ENCODE measurements around the gene TIGD6.

The TIGD6 gene

DNA sequence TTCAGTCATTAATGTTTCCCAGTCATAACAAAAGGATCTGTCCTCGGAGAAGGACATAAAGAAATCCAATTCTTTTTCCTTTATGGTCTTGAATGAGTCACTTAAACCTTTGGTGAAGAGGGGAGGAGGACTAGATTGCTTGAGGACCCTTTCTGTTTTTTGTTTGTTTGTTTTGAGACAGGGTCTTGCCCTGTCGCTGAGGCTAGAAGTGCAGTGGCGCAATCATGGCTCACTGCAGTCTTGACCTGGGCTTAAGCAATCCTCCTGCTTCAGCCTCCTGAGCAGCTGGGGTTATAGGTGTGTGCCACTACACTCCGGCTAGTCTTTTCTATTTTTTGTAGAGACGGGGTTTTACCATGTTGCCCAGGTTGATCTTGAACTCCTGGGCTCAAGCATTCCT is 12.3 kb downstream of the TIGD6 start:
- in situ Hi-C loops (cut with MboI; ENCODE audit: low sequenced_read_pairs) = no loop called here

DNA sequence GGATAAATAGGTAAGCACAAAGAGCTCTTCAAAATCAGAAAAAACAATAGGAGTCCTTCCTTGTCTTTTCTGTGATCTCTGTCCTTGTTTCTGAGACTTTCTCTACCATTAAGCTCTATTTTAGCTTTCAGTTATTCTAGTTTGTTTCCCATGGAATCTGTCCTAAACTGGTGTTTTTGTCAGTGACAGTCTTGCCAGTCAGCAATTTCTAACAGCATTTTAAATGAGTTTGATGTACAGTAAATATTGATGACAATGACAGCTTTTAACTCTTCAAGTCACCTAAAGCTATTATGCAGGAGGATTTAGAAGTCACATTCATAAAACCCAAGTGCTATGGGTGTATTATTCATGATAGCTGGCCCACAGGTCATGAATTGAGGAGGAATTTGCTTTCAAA is 17.9 kb downstream of the TIGD6 start:
- in situ Hi-C loops (cut with MboI; ENCODE audit: low sequenced_read_pairs) = no loop called here

DNA sequence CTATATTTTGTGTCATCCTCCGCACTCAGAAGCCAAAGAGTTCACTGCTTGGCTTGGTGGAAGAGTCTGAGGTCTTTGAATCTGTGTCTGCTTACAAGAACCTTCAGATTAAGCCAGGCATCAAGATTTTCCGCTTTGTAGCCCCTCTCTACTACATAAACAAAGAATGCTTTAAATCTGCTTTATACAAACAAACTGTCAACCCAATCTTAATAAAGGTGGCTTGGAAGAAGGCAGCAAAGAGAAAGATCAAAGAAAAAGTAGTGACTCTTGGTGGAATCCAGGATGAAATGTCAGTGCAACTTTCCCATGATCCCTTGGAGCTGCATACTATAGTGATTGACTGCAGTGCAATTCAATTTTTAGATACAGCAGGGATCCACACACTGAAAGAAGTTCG is 19.2 kb downstream of the TIGD6 start:
- in situ Hi-C loops (cut with MboI; ENCODE audit: low sequenced_read_pairs) = no loop called here

DNA sequence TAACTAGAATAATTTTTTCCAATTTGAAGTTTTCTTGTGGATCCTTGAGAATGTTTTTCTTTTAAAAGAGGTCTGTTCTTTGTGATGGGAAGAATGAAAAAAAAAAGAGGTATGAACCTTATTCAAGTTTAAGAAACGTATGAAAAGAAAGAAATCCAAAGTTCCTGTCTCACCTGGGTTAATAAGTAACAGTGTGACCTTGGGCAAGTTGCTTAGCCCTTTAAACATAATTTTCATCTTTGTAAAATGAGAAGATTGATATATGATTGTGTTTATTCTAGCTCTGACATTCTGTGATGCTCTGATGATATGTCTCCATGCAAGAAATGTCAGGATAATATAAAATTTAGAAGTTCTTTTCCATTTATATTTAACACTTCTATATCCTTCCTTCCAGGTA is 20.6 kb downstream of the TIGD6 start:
- in situ Hi-C loops (cut with MboI; ENCODE audit: low sequenced_read_pairs) = no loop called here

DNA sequence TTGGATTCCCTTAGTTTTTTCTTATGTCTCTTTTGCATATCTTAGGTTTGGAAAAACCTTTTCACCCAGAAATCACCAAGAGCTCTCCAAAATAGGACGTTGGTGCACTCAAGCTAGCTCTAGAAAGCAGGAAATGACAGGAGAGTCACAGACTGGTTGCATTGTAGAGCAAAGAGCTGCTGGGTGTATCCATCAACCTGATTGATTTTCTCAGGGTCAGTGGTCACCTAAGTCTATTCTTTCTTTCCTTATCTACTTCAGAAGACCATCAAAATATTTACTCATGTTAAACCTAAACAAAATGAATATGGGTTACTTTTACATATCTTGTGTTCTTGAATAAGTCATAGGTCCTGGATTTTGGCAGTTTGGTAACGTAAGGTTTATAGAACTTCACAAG is 25.0 kb downstream of the TIGD6 start:
- in situ Hi-C loops (cut with MboI; ENCODE audit: low sequenced_read_pairs) = no loop called here

DNA sequence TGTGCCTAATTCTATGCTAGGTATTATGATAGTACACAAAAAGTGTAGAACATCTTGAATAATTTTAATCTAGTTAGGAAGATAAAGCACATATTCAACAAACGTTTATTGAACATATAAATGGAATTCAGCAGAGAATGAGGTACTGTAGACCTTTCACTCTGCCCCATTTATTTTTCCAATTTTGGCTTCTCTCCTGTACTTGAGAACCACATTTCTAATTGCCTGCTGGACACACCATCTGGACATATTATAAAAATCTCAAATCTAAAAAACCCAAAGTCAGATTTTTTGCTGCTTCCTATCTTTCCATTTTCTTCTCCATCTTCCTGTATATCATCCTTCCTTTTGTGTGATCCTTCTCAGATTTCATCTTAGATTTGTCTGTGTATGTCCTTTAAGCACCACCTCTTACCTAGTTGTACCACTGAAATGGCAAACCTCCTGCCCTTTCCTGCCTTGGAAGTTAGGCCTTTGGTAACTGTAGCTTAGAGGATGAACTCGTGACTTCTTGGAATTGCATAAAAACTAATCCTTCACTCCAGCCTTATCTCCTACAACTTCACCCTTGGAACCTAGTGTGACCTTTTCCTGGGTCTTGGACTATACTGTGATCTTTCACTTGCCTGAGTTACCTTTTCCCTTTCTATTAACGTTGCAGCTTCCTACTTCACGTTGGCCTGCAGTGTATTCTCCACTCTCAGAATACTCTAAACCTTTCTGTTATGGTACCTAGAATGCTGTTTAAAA is 31.1 kb downstream of the TIGD6 start:
- in situ Hi-C loops (cut with MboI; ENCODE audit: low sequenced_read_pairs) = loop anchor here (10.0 kb wide), 1 partner anchor 115 kb away; no protein-coding TSS in a partner anchor

DNA sequence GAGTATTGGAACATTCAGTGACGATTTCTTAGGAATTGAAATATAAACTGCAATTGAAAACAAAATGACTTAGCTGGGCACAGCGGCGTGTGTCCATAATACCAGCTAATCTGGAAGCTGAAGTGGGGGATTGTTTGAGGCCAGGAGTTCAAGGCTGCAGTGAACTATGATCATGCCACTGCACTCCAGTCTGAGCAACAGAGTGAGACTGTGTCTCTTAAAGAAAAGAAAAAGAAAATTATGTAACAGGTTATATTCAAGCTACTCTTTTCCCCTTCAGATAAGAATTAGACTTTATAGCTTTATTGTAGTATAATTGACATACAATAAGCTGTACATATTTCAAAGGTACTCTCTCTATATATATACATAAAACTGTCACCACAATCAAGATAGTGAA is 33.5 kb downstream of the TIGD6 start:
- in situ Hi-C loops (cut with MboI; ENCODE audit: low sequenced_read_pairs) = loop anchor here (10.0 kb wide), 1 partner anchor 112 kb away; no protein-coding TSS in a partner anchor

DNA sequence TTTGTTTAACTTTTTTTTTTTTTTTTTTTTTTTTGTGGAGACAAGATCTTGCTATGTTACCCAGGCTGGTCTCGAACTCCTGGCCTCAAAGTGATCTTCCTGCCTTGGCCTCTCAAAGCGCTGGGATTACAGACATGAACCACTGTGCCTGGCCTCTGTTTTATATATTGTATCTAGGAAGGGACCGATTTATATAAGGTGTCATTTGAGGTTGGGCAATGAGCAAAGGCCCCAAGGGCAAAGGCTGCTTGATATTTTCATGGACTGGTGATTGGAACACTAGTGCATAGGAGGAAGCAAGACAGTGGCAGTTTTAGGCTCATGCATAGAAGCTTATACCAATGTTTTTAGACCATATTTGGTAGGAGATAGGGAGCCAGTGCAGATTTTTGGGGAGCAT is 36.7 kb downstream of the TIGD6 start:
- in situ Hi-C loops (cut with MboI; ENCODE audit: low sequenced_read_pairs) = loop anchor here (10.0 kb wide), 1 partner anchor 109 kb away; no protein-coding TSS in a partner anchor

DNA sequence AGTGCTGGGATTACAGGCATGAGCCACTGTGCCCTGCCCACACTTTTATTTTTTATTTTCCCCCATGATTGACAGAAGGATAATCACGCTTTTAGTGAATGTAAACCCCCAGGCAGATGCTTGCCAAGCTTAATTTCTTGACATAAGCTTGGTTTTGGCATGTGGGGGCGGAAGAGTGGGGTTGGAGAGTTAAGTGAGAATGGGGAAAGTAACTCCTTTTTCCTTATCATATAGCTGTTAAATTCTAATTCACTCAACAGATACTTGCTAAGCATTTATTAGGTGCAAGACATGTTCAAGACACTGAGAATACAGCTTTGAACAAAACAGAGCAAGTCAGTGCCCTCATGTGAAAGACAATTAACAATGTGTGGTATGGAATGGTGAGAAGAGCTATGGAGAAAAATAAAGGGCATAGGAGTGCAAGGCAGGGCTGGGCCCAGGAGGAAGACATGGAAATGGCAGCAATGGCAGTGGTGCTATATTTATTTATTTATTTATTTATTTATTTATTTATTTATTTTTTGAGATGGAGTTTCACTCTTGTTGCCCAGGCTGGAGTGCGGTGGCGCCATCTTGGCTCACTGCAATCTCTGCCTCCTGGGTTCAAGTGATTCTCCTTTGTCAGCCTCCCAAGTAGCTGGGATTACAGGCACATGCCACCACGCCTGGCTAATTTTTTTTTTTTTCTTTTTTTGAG is 37.7 kb downstream of the TIGD6 start:
- in situ Hi-C loops (cut with MboI; ENCODE audit: low sequenced_read_pairs) = loop anchor here (10.0 kb wide), 1 partner anchor 108 kb away; no protein-coding TSS in a partner anchor

DNA sequence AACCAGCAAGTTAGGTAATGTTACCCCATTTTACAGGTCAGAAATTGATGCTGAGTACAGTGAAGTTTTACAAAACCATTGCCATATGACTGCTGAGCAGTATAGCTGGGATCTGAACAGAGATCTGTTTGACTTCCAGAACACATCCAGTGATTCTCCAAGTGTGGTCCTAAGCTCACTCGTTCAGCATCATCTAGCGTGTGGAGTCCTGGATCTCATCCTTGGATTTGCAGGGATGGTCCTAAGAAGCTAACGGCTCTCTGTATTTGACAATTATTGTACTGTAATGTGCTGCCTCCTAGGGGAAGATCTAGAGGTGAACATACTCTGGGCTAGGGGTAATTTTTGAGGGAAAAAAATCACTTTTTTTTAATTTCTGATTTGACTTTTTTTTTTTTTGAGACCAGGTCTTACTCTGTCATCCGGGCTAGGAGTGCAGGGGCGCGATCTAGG is 38.5 kb downstream of the TIGD6 start:
- in situ Hi-C loops (cut with MboI; ENCODE audit: low sequenced_read_pairs) = loop anchor here (10.0 kb wide), 1 partner anchor 107 kb away; no protein-coding TSS in a partner anchor

DNA sequence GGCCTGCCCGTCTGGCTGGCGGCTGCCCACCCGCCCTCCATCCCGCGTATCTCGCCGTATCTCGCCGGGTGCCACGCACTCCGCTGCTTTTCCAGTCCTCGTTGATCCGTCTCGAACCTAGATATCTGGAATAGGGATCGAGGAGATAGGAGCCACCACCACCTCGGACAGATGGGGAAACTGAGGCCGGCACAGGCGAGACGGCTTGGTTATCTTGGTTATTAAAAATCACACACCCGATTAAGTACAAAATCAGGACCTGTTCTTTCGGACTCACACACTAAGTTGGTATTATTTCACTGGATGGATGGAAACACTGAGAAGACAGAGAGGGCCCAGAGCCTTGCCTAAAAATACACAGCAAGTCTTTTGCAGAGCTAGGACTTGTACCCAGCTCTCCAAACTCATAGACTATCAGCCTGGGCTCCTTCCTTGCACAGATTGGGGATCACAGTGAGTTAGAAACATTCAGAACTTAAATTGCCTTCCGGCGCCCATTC is 39.2 kb downstream of the TIGD6 start:
- in situ Hi-C loops (cut with MboI; ENCODE audit: low sequenced_read_pairs) = loop anchor here (10.0 kb wide), 1 partner anchor 106 kb away; no protein-coding TSS in a partner anchor

DNA sequence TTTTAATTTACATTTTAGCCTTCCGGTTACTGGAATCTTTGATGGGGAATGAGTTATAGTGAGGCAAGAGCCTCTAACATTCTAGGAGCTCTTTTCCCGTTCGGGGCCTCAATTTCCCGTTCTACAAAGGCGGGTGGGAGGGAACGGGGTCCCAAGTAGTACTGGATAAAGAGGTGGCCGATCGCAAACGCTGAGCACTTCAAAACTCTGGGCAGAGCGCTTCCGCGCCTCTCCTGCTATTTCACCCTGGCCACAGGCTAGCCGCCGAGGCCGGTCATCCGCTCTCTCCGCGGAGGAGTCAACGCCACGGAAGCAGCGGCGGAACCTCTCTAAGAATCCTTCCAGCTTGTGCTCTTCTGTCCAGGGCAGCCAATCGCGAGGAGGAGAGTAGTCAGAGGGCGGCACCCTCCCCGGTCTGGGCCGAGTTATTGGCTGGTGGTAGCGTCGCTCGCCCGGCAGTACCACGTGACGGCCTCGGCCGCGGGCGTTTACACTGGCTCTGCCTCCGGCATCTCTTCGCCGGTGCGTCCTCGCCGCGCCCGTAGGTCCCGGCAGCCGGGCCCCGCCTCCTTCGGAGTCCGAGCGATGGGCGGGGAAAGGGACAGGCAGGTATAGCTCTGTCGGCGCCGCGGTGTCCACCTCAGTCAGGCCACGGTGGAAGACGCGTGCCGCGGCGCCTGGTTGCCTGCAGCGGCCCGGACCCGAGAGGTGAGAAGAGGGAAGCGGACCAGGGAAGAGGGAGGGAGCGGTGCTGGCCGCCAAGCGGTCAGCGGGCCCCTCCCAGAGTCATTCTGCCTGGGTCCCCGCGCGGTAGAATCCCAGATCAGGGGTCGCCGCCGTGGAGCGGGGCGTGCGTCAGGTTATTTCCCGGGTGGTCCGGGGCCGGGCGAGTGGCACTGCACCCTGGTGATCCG is 39.9 kb downstream of the TIGD6 start, which contains the start of gene SLC26A2:
Gene SLC26A2, plus strand, starts transcription at position 487 of the 914 bp plus-strand sequence. CDS start 16,895 bp downstream, outside the sequence.
- in situ Hi-C loops (cut with MboI; ENCODE audit: low sequenced_read_pairs) = loop anchor here (10.0 kb wide), 1 partner anchor 106 kb away; no protein-coding TSS in a partner anchor

DNA sequence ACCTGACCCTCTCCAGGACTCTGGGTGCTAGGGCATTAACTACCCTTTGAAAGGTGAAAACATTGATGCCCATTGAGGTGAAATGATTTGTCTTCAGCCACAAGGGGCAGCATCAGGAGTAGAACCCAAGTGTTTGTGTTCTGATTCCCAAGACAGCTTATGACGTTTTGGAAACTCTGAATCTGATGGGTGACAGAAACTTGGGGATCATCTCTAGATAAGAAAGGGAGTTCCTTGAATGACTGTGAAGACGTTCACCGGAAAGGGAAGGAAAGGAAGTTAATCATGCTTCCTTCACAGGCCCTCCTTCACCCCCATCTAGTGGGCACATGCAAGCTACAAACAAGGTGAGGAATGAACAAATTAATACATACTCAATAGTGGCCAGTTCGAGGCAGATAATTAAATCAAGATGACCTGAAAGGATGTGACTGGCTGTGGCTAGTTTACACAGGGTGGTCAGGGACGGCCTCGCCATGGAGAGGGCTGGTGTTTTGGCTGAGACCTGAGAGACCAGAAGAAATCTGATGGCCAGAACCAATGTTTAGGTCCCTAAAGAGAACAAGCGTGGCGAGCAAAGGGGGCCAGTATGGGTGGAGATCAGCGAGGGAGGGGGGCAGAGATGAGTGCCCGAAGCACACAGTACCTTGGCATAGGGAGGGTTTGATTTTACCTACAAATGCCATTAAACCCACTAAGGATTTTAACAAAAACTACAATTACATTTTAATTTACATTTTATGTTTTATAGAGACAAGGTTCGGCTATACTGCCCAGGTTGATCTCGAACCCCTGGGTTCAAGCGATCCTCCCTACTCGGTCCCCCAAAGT is 40.8 kb downstream of the TIGD6 start:
- in situ Hi-C loops (cut with MboI; ENCODE audit: low sequenced_read_pairs) = loop anchor here (10.0 kb wide), 1 partner anchor 105 kb away; no protein-coding TSS in a partner anchor

DNA sequence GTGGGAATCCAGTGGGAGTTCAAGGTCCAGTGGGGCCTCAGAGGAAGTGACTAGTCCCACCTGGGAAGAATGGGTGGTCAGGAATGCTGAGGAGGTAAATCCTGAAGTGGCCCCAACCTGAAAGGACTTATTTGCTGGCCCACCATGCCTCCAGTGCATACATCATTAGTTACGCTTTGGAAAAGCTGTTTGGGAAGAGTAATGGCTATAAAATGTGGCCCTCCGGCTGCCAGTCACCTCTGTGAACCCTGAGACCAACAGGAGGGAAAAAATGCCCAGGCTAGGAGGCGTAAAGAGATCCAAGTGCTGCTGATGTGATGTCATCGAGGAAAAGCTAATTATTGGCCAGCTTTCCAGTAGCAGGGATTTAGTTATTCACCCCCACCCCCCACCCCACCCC is 42.6 kb downstream of the TIGD6 start:
- in situ Hi-C loops (cut with MboI; ENCODE audit: low sequenced_read_pairs) = no loop called here

DNA sequence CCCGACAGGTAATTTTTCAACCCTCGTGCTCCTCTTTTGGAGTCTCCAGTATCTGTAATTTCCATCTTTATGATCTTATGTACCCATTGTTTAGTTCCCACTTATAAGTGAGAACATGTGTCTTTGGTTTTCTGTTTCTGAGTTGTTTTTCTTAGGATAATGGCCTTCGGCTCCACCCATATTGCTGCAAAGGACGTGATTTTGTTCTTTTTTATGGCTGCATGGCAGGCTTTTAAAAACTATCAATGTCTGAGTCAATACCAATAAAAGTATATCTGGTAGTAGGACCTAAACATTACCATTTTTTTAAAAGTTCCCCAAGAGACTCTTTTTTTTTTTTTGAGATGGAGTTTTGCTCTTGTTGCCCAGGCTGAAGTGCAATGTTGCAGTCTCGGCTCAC is 43.8 kb downstream of the TIGD6 start:
- in situ Hi-C loops (cut with MboI; ENCODE audit: low sequenced_read_pairs) = no loop called here

DNA sequence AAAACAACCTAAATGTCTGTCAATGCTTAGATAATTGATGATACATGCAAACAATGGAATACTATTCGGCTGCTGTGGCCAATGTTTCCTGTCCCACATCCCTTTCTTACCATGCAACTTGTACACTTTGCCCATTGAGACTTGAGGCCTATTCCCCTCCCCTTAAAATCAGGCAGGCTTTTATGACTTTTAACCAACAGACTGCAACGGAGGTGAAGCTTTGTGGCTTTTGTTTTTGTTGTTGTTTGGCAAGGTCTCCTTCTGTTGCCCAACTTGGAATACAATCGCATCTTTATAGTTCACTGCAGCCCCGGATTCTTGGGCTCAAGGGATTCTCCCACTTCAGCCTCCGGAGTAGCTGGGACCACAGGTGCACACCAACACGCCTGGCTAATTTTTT is 45.7 kb downstream of the TIGD6 start:
- in situ Hi-C loops (cut with MboI; ENCODE audit: low sequenced_read_pairs) = no loop called here

DNA sequence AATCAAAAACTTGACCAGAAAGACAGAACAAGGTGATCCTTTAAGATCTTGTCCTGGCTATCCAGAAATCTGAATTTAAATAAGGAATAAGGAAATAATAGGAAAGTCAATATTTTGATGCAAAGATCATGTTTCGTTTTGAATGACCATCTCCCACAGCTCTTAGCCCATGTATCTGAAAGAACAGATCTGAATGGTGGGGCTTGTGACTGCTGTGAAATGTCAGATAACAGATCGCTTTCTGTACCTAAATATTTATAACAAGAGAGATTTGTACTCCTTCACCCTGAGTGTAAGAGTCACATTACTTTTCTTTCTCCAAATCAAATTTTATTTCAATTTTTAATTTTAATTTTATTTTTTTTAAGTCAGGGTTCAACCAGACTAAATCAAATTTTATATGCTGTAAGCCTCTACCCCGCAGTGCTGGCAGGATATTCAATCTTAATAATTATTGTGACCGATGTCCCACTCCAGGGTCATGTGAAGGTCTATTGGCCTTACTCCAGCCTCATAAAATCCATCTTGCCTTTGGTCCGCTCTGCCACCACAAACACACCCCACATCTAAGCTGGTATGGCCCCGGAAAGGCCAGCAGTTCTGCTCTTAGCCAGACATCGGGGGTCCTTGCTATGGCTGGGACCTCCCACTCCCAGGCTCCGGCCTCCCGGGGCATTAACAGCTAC is 46.9 kb downstream of the TIGD6 start:
- in situ Hi-C loops (cut with MboI; ENCODE audit: low sequenced_read_pairs) = no loop called here

DNA sequence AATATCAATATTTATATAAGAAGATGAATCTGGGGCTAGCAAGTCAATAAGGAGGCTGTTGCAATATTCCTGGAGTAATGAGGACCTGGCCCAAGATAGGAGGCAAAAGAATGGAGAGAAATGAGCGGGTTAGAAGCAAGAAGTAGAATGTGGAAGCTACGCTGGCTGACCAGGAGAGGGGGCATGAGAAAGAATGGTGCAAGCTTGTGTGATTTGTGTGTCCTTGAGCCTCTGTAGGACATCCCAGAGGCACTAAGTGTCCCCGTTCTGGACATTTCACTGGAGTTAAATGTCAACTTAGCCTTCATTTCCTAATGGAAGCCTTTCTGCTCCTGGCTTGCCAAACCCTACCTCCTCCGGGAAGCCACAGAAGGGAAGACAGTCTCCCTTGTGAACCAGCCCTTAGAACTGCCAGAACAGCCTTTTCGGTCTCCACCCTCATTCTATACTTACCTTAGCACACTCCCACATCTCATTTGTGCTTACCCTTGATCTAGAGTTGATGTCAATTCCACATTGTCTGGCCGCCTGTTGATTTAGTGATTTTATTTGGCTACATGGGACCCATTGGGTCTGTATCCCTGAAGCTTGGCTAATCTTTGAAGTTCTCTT is 49.2 kb downstream of the TIGD6 start:
- in situ Hi-C loops (cut with MboI; ENCODE audit: low sequenced_read_pairs) = no loop called here

DNA sequence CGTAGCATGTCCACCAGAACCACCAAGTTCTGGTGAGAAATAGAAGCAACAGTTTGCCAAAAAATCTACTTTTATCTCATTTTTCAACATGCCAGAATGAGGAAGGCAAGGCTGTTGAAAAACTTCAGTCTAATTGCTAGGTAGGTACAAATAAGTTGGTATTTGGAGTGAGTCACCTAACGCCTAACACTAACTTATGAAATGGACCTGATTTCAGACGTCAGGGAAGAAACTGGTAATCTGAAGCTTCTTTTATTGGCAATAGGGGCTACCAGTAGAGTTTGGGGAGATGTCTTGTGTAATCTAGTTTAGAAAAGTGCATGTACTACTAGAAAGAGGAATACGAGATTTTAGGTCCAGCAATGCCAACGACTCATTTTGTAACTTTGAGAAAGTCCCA is 51.5 kb downstream of the TIGD6 start:
- in situ Hi-C loops (cut with MboI; ENCODE audit: low sequenced_read_pairs) = no loop called here

Measured in HL-60/S4 treated with phorbol 12-myristate 13-acetate at 8.2 ng/mL for 4 days and 3 days (cell line).